ENCODE measurements around the gene MEG3.
"Not testable (repeated sequence)": the region's sequence is repeated elsewhere in the genome, so short reads cannot be mapped to it uniquely, and the experiment has no call there.

Gene MEG3

DNA sequence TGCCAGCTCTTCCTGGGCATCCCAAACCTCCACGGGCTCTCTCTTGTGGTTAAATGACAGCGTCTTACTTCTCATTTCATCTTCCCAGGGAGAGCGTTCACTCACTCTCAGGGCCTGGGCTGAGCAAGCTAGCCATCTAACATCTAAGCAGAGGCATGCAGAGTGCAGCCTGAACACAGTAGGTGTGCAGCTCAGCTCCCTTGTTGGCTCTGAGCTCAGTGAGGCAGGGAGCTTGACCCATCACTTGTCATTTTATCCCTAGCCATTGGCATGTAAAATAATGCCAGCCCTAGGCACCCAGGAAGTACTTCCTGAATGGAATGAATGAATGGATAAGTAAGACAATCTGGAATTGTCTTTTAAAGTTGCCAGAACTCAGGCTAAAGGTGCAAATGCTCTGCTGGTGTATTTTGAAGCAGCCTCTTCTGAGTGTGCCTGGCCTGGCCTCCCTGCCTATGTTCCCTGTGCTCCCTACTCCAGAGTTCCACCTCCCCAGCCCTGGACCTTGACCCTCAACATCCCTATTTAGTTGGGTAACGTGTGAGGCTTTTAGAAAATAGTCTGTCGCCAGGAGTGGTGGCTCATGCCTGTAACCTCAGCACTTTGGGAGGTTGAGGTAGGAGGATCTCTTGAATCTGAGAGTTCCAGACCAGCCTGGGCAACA lies 9.5 kb upstream of the MEG3 start:
- DNase-seq (ENCODE audit: low read depth) = no peak

DNA sequence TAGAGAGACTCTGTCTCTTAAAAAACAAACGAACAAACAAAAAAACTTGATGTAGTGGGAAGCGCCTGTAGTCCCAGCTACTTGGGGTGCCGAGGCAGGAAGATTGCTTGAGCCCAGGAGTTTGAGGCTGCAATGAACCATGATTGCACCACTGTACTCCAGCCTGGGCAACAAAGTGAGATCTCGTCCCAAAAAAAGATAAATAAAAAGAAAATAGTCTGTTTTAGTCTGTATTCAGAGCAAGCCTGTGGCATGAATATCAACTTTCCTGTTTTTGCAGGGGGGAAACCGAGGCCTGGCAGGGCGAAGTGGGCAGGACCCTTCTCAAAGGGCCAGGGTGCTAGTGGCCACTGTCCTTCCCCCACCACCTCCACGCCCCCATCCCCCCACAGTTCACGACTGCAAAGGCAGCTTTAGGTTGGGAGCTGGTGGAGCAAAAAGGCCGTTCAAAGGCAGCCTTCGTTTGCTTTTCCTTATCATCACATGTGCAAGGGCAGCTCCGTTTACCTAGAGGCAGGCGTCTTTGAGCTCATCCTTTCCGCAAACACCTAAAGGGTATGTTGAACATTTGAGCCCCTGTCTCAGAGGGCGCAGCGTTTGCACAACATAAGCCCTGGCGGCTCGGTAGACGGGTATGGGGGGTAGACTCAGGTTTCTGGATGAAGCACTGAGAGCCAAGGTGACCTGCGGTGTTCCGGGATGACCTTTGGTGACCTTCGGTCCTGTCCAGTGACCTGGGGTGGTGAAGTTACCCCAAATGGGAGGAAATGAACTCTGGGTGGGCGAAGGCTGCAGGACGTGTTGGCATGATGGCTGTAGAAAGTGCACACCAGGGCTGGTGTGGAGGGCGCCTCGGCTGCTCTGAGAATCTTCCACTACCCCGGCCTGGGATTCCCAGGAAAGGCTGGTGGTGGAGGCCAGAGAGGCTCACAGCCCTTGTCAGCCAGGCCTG lies 8.7 kb upstream of the MEG3 start:
- DNase-seq (ENCODE audit: low read depth) = no peak

- no peak for DNase-seq (ENCODE audit: low read depth)
Observed at GRCh38 chr14:100818221-100818699, 7.7 kb upstream of the MEG3 start.

GRCh38 chr14:100818923-100819322 lies 7.0 kb upstream of the MEG3 start:
- not testable (repeated sequence) for DNase-seq (ENCODE audit: low read depth)

DNA sequence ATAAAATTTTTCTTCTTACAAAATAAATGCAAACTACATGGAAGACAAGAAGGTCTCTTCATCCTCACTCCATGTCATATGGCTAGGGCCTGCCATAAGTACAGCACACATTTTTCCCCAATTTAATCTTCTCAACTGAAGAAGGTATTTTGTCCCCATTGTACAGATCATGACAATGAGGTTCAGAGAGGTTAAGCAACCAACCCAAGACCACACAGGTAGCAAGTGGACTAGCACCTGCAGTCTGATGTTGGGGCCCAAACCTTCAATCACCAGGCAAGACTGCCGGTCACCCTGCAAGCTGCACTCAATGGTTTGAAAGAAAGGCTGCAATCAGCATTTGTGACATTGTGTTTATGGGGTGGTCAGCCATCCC lies 6.5 kb upstream of the MEG3 start:
- DNase-seq (ENCODE audit: low read depth) = no peak

DNA sequence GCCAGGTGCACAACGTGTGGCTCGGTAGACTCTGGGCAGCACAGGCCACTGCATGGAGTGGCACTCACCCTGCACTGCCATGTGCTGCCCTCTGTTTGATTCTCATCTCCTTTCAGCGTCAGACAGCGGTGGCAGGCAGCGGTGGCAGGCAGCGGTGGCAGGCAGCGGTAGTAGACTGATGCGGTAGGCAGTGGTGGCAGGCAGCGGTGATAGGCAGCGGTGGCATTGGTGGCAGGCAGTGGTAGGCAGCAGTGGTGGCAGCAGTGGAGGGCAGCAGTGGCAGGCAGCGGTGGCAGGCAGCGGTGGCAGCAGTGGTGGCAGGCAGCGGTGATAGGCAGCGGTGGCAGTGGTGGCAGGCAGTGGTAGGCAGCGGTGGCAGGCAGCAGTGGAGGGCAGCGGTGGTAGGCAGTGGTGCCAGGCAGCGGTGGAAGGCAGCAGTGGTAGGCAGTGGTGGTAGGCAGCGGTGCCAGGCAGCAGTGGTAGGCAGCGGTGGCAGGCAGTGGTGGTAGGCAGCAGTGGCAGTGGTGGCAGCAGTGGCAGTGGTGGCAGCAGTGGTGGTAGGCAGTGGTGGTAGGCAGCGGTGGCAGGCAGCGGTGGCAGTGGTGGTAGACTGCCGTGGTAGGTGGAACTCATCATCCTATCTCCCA lies 6.0 kb upstream of the MEG3 start:
- no peak for DNase-seq (ENCODE audit: low read depth)

GRCh38 chr14:100820957-100821356 lies 5.0 kb upstream of the MEG3 start:
- no peak for DNase-seq (ENCODE audit: low read depth)

DNA sequence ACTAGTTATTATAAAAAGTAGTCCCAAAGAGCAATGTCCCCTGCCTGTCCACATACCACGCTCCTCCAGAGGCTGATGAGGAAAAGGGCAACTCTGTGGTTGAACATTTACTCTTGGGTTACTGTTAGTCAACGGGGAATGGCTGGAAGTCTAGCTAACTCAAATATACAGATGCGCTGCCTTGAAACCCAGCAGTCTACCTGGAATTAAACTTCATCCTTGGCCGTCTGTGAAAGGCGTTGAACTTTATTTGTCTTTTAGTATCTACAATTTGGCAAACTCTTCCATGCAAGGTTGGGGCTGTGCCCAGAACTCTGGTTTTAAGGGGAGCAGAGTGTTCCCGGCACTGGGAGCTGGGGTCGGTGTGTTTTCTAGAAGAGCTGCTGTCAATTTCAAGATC lies 3.9 kb upstream of the MEG3 start:
- DNase-seq (ENCODE audit: low read depth) = no peak

DNA sequence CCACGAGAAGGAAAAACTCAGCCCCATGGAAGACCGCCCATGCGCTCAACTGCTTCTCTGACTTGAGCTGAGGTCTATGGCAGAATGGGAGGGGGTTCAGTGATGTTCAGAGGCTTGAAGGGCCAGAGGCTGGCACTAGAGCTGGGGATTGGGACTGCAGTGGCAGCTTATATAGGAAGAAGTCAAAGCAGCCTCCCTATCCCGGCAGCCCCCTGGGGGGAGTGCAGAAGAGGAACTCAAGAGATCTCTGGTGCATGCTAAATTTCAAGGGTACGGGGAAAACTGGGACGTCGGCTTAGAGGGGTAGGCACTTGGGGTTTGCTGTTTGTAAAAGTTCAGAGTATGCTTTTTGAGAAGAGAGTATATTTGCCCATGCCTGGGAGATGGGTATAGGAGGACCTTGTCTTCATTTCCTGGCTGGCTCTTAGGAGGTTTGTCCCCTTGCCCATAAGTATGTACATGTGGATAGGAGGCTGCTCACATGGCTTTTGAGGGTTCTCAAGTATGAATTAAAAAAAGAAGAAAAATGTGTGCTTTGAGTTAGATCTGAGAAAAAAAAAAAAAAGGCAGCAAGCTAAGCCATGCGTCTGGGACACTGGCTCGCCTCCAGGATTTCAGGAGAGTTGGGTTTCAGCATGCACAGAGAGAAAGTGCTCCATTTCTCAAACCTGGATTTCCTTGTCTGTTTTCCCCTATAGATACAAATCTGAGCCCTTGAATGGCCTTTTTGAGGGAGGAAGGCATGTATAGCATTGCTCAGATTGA lies 3.2 kb upstream of the MEG3 start:
- no peak for DNase-seq (ENCODE audit: low read depth)

DNA sequence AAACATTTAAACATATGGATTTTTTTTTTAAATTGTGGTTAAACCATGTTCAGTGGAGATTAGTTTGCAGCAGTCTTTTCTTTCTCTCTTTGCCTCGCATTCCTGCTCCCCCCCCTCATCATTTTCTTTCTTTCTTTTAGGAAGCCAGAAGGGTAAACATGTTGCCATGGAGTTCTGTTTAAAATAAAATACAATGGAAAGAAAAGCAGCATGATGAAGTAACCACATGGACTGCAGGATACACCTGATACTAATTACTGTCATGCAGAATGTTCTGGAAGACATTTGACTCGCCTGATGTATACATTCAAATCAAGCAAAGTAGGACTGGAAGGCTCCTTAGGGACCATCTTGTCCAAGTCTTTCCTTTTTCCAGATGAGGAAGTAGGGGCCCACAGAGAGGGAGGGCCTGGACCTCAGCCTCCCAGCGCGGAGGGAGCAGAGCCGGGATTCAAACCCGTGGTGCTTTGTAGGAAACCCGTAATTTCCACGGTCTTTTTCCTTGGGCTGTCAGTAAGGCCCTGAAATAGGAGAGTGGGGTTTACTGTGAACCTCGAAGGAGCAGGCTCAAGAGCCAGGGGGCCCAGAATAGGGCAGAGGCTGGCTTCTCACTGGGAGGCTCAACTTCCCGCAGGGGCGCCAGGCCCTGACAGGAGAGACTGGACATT lies 2.4 kb upstream of the MEG3 start:
- no peak for DNase-seq (ENCODE audit: low read depth)

DNA sequence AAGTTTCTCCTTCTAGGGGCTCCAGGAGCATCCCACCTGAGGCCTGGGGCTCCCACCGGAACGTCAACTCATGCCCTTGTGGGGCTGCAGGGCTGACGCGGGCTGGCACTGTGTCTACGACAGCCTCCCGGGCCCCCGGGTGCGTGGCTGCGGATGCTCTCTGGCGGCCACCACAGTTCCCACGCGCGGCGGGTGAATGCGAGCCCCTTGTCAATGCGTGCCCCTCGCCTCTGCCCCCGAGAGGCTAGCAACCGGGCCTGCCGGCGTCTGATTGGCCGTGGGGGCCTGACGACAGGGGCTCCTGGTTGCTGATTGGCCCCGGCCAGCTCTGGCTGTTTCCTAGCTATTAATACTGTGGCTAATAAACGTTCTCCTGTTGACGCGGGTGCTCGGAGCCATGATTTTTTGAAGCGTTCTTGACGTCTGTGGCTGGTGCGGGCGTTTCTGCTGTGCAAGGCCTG lies 1.8 kb upstream of the MEG3 start:
- DNase-seq (ENCODE audit: low read depth) = no peak

- no peak for DNase-seq (ENCODE audit: low read depth)
Observed at GRCh38 chr14:100824901-100825712, 811 bp upstream of the MEG3 start.

DNA sequence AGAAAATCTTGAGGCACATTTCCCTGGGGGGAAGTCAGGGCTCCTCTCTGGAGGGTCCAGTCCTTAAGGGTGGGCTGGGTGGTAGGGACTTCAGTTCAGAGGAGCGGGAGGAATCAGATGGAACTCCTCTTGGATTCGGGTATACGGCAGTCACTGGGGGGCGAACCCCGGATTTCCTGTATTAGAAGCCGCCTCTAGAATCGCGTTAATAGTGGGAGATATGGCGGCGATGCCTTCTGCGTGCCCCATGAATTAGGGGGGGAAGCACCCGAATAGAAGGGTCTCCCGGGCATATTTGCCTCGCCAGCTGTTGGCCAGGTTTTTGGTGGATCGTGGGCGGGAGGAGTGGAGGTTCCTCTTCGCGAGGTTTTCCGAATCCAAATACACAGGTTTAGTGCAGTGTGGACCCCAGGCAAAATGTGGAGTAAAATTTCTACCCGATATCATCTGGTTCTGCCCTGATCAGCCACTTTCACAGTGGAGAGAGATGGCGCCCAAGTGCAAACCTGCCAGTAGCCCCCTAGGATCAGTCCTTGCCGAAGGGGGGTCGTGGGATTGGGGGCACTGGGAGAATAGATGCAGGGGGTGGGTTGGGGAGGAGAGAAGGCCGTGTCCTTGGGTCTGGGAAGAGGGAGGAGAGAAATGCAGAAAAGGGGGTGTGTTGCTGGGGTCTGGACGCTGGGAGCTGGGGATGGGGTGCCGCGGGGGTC lies 628 bp downstream of the MEG3 start:
- no peak for DNase-seq (ENCODE audit: low read depth)

- no peak for DNase-seq (ENCODE audit: low read depth)
Observed at GRCh38 chr14:100827101-100828021, 1.4 kb downstream of the MEG3 start.

DNA sequence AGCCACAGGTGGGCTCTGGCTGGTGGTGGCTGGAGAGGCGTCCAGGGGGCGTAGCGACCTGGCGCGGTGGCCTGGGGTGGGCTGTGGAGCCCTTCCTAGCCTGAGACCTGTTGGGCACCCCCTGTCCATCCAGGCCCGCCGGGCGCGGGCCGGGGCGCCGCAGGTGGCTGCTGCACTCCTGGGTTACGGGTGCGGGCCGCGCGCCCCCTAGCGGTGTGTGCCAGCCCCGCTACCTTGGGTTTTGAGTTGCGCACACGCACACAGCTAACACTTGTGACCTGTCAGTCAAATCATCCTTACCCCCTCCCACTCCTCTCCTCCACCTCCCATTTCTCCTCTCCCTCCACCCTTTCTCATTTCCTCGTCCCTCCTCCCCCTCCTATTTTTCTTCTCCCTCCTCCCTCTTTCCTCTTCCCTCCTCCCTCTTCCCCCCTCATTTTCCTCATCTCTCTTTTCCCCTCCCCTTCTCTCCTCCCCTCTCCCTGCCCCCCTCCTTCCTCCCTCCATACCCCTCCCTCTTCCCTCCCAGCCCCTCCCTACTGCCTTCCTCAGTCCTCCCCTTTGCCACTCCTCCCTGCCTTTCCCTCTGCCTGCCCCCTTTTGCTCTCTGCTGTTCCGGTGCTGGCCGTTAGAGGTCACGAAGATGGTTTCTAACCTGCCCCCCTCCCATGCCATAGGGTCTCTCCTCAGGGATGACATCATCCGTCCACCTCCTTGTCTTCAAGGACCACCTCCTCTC lies 2.3 kb downstream of the MEG3 start:
- DNase-seq (ENCODE audit: low read depth) = no peak

- no peak for DNase-seq (ENCODE audit: low read depth)
Observed at GRCh38 chr14:100830681-100831080, 4.8 kb downstream of the MEG3 start.

DNA sequence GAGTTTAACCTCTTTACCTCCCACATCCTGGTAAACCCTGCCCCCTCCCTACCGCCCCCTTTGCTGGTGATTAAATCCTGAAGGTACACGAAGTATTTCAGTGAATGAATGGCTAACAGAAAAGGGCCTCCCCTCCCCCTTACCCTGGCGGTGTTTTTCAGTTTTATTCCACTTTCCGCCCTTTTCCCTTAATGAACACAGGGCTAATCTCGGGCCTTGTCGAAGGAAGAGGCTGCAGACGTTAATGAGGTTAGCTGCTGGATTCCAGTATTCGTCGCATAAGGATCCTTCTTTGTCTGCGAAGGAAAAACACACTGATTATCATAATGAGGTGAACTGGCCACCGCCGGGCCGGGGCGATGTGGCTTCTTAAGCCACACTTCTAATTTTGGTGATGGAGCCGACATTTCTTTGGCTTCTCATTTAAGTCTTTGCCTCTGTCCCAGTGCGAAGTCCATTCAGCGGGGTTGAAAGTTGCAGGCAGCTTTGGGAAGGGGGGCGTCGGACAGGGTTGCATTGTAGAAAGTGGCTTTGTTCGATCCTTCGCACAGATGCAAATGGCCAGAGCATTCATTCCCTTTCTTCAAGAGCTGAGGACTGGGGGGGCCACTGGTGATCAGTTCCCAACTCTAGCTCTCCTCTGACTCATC lies 6.5 kb downstream of the MEG3 start:
- DNase-seq (ENCODE audit: low read depth) = no peak
